HepG2 (cell line): ENCODE measurements around the gene KANSL1. TPM values are rescaled to one million over a fixed set of nuclear protein-coding genes. Genes with fewer than 3 reads are reported as not detected.

Experiments
- ARNTL ChIP-seq: sonication (generic); formaldehyde crosslinking; IDR thresholded peaks from 2 replicates; pipeline ENCODE4 v1.4.0; 2020; ENCODE audit warnings: mild to moderate bottlenecking, missing genetic modification reagents
- ATRX ChIP-seq: sonication (generic); formaldehyde crosslinking; IDR thresholded peaks from 2 replicates; pipeline ENCODE4 v1.4.0; 2020; ENCODE audit warnings: missing genetic modification reagents, borderline replicate concordance
- BHLHE40 ChIP-seq: IDR thresholded peaks from 2 replicates; pipeline ENCODE4 v1.6.1; 2011; ENCODE audit warnings: low read length, improper control_type of control experiment
- BRCA1 ChIP-seq: sonication (generic); formaldehyde crosslinking; IDR thresholded peaks from 2 replicates; pipeline ENCODE4 v1.4.0; 2020; ENCODE audit warnings: missing genetic modification reagents
- CBFB ChIP-seq: sonication (generic); formaldehyde crosslinking; IDR thresholded peaks from 2 replicates; pipeline ENCODE4 v1.4.0; 2020; ENCODE audit warnings: missing genetic modification reagents
- CEBPB ChIP-seq: IDR thresholded peaks from 2 replicates; pipeline ENCODE4 v1.6.1; 2011; ENCODE audit warnings: low read depth, low read length, improper control_type of control experiment, borderline replicate concordance
- CENPT ChIP-seq: sonication (generic); formaldehyde crosslinking; IDR thresholded peaks from 2 replicates; pipeline ENCODE4 v1.8.0; 2022; ENCODE audit warnings: low read depth, mild to moderate bottlenecking, moderate library complexity, missing genetic modification reagents
- CENPX ChIP-seq: sonication (generic); formaldehyde crosslinking; IDR thresholded peaks from 2 replicates; pipeline ENCODE4 v1.9.0; 2021; ENCODE audit warnings: mild to moderate bottlenecking, missing genetic modification reagents, moderate library complexity
- CREM ChIP-seq, 2 experiments: sonication (generic) in 1 of 2; formaldehyde crosslinking in 1 of 2; IDR thresholded peaks; 2 replicates each; pipeline versions ENCODE4 v1.4.0 to v1.6.1; 2016 to 2020; ENCODE audit warnings: antibody characterized with exemption in 1 of 2, mild to moderate bottlenecking in 1 of 2, missing genetic modification reagents in 1 of 2
- EZH2 ChIP-seq: conservative IDR thresholded peaks from 2 replicates; pipeline ENCODE4 v1.6.1; 2012; ENCODE audit warnings: mild to moderate bottlenecking, low read depth, low read length, moderate library complexity
- HIVEP1 ChIP-seq: sonication (generic); formaldehyde crosslinking; IDR thresholded peaks from 2 replicates; pipeline ENCODE4 v1.4.0; 2020; ENCODE audit warnings: mild to moderate bottlenecking, missing genetic modification reagents
- ISL2 ChIP-seq: sonication (generic); formaldehyde crosslinking; IDR thresholded peaks from 2 replicates; pipeline ENCODE4 v1.5.0; 2020; ENCODE audit warnings: missing genetic modification reagents
- JUN ChIP-seq: sonication (generic); formaldehyde crosslinking; IDR thresholded peaks from 2 replicates; pipeline ENCODE4 v1.4.0; 2020; ENCODE audit warnings: mild to moderate bottlenecking, missing genetic modification reagents
- MEIS1 ChIP-seq: sonication (generic); formaldehyde crosslinking; IDR thresholded peaks from 2 replicates; pipeline ENCODE4 v1.9.0; 2021; ENCODE audit warnings: mild to moderate bottlenecking, missing genetic modification reagents, moderate library complexity, borderline replicate concordance
- MYNN ChIP-seq: sonication (generic); formaldehyde crosslinking; IDR thresholded peaks from 2 replicates; pipeline ENCODE4 v1.4.0; 2020; ENCODE audit warnings: mild to moderate bottlenecking, low read depth, missing genetic modification reagents
- NFKBIZ ChIP-seq: IDR thresholded peaks from 2 replicates; pipeline ENCODE4 v1.6.1; 2018; ENCODE audit warnings: missing genetic modification reagents, missing compliant biosample characterization
- NR2F6 ChIP-seq, 2 experiments: IDR thresholded peaks; 2 replicates each; pipeline ENCODE4 v1.6.1; 2016; ENCODE audit warnings: antibody characterized with exemption in 1 of 2, mild to moderate bottlenecking in 1 of 2
- NR3C1 ChIP-seq: sonication (generic); formaldehyde crosslinking; IDR thresholded peaks from 2 replicates; pipeline ENCODE4 v1.4.0; 2020; ENCODE audit warnings: missing genetic modification reagents
- PHF5A ChIP-seq: IDR thresholded peaks from one replicate; pipeline ENCODE4 v1.6.1; 2018; ENCODE audit warnings: low read depth, missing genetic modification reagents; ENCODE audit not compliant: unreplicated experiment
- POLR2G ChIP-seq: fragments of 200-400 bp; formaldehyde crosslinking; IDR thresholded peaks from 2 replicates; pipeline ENCODE4 v1.6.1; 2018; ENCODE audit warnings: mild to moderate bottlenecking, low read depth, low read length, moderate library complexity
- PRMT3 ChIP-seq: sonication (generic); formaldehyde crosslinking; IDR thresholded peaks from 2 replicates; pipeline ENCODE4 v1.8.1; 2022; ENCODE audit warnings: low read depth, mild to moderate bottlenecking, moderate library complexity, missing genetic modification reagents, borderline replicate concordance
- SIN3B ChIP-seq: fragments of 150-350 bp; IDR thresholded peaks from 2 replicates; pipeline ENCODE4 v1.6.1; 2014; ENCODE audit warnings: low read length
- THAP11 ChIP-seq: IDR thresholded peaks from 2 replicates; pipeline ENCODE4 v1.6.1; 2016; ENCODE audit warnings: missing biosample characterization, missing genetic modification reagents
- WIZ ChIP-seq: sonication (generic); formaldehyde crosslinking; IDR thresholded peaks from 2 replicates; pipeline ENCODE4 v1.5.1; 2020; ENCODE audit warnings: mild to moderate bottlenecking, missing genetic modification reagents
- ZFP1 ChIP-seq: IDR thresholded peaks from 2 replicates; pipeline ENCODE4 v1.6.1; 2016
- ZFYVE20 ChIP-seq: sonication (generic); formaldehyde crosslinking; IDR thresholded peaks from 2 replicates; pipeline ENCODE4 v1.8.0; 2023; ENCODE audit warnings: low read depth, mild to moderate bottlenecking, moderate library complexity, missing genetic modification reagents, borderline replicate concordance
- ZNF282 ChIP-seq: fragments of 450-650 bp; IDR thresholded peaks from 2 replicates; pipeline ENCODE4 v1.6.1; 2018; ENCODE audit not compliant: partially characterized antibody
- ZNF576 ChIP-seq: sonication (generic); formaldehyde crosslinking; IDR thresholded peaks from 2 replicates; pipeline ENCODE4 v1.4.0; 2020; ENCODE audit warnings: mild to moderate bottlenecking, missing genetic modification reagents
- ZNF660 ChIP-seq: sonication (generic); formaldehyde crosslinking; IDR thresholded peaks from 2 replicates; pipeline ENCODE4 v1.5.1; 2020; ENCODE audit warnings: mild to moderate bottlenecking, low read depth, missing genetic modification reagents, borderline replicate concordance
- ZNF670 ChIP-seq: sonication (generic); formaldehyde crosslinking; IDR thresholded peaks from 2 replicates; pipeline ENCODE4 v1.8.0; 2022; ENCODE audit warnings: mild to moderate bottlenecking, missing genetic modification reagents, borderline replicate concordance
- polyA plus RNA-seq, 8 experiments: library from polyadenylated mRNA; depleted of rRNA in 3 of 8; stranded (reverse) in 7 of 8; unstranded in 1 of 8; fragments of >200 nt; fragmentation: Illumina TruSeq in 4 of 8; extraction: Trizol in 4 of 8; gene quantifications; 2 replicates each; pipeline versions ENCODE4 v1.2.1 to v1.2.3, GENCODE V29; 2011 to 2016; ENCODE audit warnings: low read depth in 4 of 8, missing spikeins in 1 of 8, mixed read lengths in 1 of 8; ENCODE audit not compliant: insufficient read depth in 1 of 8
- total RNA-seq, 5 experiments: library from RNA; depleted of rRNA; stranded (reverse); fragments of >200 nt; fragmentation: Illumina TruSeq; extraction: Trizol; gene quantifications; 2 replicates each; pipeline ENCODE4 v1.2.3, GENCODE V29; 2016; ENCODE audit warnings: low read depth in 1 of 5
- TF ChIP-seq, protein P1 (sequence below): IDR thresholded peaks from 2 replicates; pipeline ENCODE4 v1.6.1; 2018; ENCODE audit warnings: missing genetic modification reagents

Gene KANSL1
- total and polyA plus RNA-seq, 2 of the 13 experiments (the other 11 are each of a cell fraction or from before 2014, with no cell fraction given), result 24.0 to 59.6 TPM

DNA sequence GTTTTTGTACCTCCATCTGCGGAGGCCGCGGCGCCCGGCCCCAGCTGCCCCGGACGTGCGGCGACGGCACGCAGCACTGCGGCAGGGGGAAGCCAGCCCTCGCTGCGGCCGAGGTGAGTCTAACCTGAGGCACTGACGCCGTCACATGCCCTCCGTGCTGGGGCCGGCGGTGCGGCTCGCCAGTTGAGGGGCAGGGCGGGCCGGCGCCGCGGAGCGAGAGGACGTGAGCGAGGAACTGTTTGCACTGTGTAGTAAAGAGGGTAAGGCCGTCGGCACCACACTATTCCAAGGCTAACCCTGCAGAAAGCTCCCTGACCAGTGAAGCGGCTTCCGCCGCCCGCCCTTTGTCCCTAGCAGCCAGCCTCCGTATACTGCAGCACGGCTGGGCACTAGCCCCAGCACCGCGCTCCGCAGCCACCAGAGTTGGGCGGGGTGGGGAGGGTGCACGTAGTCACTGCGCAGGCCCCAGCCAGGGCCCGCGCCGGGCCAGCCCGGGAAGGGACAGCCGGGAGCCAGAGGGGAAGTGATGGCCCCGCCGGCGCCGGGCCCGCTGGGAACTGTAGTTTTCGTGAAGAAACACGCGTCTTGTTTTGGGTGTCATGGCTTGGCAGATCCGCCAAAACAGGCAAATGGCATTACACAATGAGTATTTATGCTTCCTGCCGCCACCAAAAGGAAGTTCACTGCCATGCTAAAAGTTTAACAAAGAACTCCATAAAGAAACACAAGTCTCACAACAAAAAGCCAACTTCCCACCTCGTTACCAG lies 580 bp upstream of the KANSL1 start (continued):
- TF ChIP-seq NR2F6 (IDR thresholded peaks at IDR 0.05) (no peak), NR2F6 (CRISPR knock-in tag; IDR thresholded peaks at IDR 0.05) (no peak), MYNN (CRISPR knock-in tag) (no peak), CEBPB (peak; percentile 88), ZNF660 (CRISPR knock-in tag) (no peak), ATRX (no peak), NFKBIZ (CRISPR knock-in tag) (peak; percentile 83; the same call in 1 of the 2 replicates), ZFYVE20 (no peak), MEIS1 (peak; percentile 87; the same call in 1 of the 2 replicates), BRCA1 (CRISPR knock-in tag) (no peak), ZNF670 (CRISPR knock-in tag) (peak; percentile 71; the same call in 1 of the 2 replicates), EZH2 (no peak), JUN (CRISPR knock-in tag) (no peak; the same call in 1 of the 2 replicates), PRMT3 (CRISPR knock-in tag) (0 out of 2 replicates have a peak, but pooled peaks have one; percentile 59), ISL2 (CRISPR knock-in tag) (peak; percentile 85; the same call in 1 of the 2 replicates), CENPT (CRISPR knock-in tag) (no peak; the same call in 1 of the 2 replicates), SIN3B (peak; percentile 7; the same call in 1 of the 2 replicates), THAP11 (CRISPR knock-in tag) (peak; percentile 100), CBFB (peak; percentile 64; the same call in 1 of the 2 replicates), ZNF282 (no peak), WIZ (CRISPR knock-in tag) (peak; percentile 70; the same call in 1 of the 2 replicates), CREM (IDR thresholded peaks at IDR 0.05) (peak; percentile 87), CREM (CRISPR knock-in tag; IDR thresholded peaks at IDR 0.05) (no peak), ARNTL (CRISPR knock-in tag) (peak; percentile 47; the same call in 1 of the 2 replicates), BHLHE40 (0 out of 2 replicates have a peak, but pooled peaks have one; percentile 40), HIVEP1 (peak; percentile 50; the same call in 1 of the 2 replicates), ZNF576 (CRISPR knock-in tag) (peak; percentile 84; the same call in 1 of the 2 replicates), NR3C1 (CRISPR knock-in tag) (no peak), CENPX (no peak), ZFP1 (CRISPR knock-in tag) (peak; percentile 53; the same call in 1 of the 2 replicates), PHF5A (CRISPR knock-in tag) (peak; percentile 88), POLR2G (peak; percentile 92)
- TF ChIP-seq, protein P1, sequence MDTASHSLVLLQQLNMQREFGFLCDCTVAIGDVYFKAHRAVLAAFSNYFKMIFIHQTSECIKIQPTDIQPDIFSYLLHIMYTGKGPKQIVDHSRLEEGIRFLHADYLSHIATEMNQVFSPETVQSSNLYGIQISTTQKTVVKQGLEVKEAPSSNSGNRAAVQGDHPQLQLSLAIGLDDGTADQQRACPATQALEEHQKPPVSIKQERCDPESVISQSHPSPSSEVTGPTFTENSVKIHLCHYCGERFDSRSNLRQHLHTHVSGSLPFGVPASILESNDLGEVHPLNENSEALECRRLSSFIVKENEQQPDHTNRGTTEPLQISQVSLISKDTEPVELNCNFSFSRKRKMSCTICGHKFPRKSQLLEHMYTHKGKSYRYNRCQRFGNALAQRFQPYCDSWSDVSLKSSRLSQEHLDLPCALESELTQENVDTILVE (CRISPR knock-in tag), result peak; percentile 71; the same call in 1 of the 2 replicates
